Urinary bladder (tissue), 4 donors: Measurements from ENCODE around the gene GIMAP7. TPM values are rescaled to one million over a fixed set of nuclear protein-coding genes. Genes with fewer than 3 reads are reported as not detected.
"Not testable (repeated sequence)": the region's sequence is repeated elsewhere in the genome, so short reads cannot be mapped to it uniquely, and the experiment has no call there.

Source experiments
- DNase-seq: peaks from one replicate; pipeline ENCODE4 v3.0.0-alpha.2; 2015; ENCODE audit errors: extremely low spot score
- H3K27ac ChIP-seq: one replicate; pipeline ENCODE4 v1.5.1; 2013; ENCODE audit warnings: low read depth, mild to moderate bottlenecking, moderate library complexity
- H3K36me3 ChIP-seq: one replicate; pipeline ENCODE4 v1.6.1; 2013; ENCODE audit warnings: mild to moderate bottlenecking, moderate library complexity; ENCODE audit not compliant: insufficient read depth
- H3K4me1 ChIP-seq: one replicate; pipeline ENCODE4 v1.6.1; 2013; ENCODE audit warnings: mild to moderate bottlenecking, moderate library complexity; ENCODE audit not compliant: insufficient read depth
- H3K4me3 ChIP-seq: one replicate; pipeline ENCODE4 v1.5.1; 2013; ENCODE audit warnings: low read depth, low read length
- WGBS: extraction: QIAGEN DNeasy Blood & Tissue Kit; methylation state at CpG from one replicate; pipeline ENCODE4 v1.1.7; 2013; 5-methylcytosine and 5-hydroxymethylcytosine counted together
- polyA plus RNA-seq: library from polyadenylated mRNA; stranded (reverse); fragments of 200-250 nt; gene quantifications from one replicate; pipeline ENCODE4 v1.2.3, GENCODE V29; 2013
- total RNA-seq: library from RNA; depleted of rRNA; stranded (reverse); fragments of >200 nt; gene quantifications from one replicate; pipeline ENCODE4 v1.2.3, GENCODE V29; 2014
- donor health status: healthy with polysubstance abuse.
- donor health status: healthy.

GIMAP7 gene
- total and polyA plus RNA-seq, 2 donors, result 16.2 to 33.2 TPM

GRCh38 chr7:150484071-150484470, 30.6 kb upstream of the GIMAP7 start:
- DNase-seq, H3K4me3 ChIP-seq, H3K36me3 ChIP-seq, H3K27ac ChIP-seq, H3K4me1 ChIP-seq: not testable (repeated sequence)
- WGBS, result 49% methylated on average over 3 of the region's 3 CpGs

DNA sequence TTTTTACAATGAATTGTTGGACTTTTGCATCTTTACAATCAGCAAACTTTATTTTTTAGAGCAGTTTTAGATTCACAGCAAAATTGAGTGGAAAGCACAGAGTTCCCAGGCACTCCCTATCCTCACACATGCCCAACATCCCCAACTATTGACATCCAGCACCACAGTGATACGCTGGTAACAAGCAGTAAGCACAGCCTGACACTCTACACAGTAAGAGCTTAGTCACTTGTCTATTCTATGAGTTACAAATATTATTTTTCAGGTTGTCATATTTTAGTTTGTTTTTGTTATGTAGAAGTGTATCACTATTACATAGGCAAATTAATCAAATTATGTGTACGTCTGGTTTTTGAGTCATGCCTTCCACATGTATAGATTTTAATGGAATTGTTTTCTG, 27.0 kb upstream of the GIMAP7 start:
- DNase-seq, result no peak
- H3K27ac ChIP-seq, result no peak overlapping the region
- WGBS, result 79% methylated on average over 2 of the region's 2 CpGs
- no peak overlapping the region for H3K4me3 ChIP-seq
- H3K4me1 ChIP-seq, result no peaks in the 10 kb centered on the region
- no peaks in the 10 kb centered on the region for H3K36me3 ChIP-seq

- 93% methylated on average over 1 of the region's 1 CpG for WGBS
- Histone ChIP-seq H3K36me3 (no peaks in the 10 kb centered on the region), H3K4me1 (no peaks in the 10 kb centered on the region), H3K27ac (no peak overlapping the region), H3K4me3 (no peak overlapping the region)
- no peak for DNase-seq
Measured at GRCh38 chr7:150489782-150490181, 24.9 kb upstream of the GIMAP7 start.

DNA sequence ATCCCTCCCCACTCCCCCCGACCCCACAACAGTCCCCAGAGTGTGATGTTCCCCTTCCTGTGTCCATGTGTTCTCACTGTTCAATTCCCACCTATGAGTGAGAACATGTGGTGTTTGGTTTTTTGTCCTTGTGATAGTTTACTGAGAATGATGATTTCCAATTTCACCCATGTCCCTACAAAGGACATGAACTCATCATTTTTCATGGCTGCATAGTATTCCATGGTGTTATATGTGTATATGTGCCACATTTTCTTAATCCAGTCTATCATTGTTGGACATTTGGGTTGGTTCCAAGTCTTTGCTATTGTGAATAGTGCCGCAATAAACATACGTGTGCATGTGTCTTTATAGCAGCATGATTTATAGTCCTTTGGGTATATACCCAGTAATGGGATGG, 21.2 kb upstream of the GIMAP7 start:
- 72% methylated on average over 2 of the region's 3 CpGs for WGBS
- not testable (repeated sequence) for H3K27ac ChIP-seq, H3K4me1 ChIP-seq, H3K36me3 ChIP-seq, DNase-seq, H3K4me3 ChIP-seq

GRCh38 chr7:150502519-150502918, 12.2 kb upstream of the GIMAP7 start:
- peak overlapping the region; percentile 38 for H3K27ac ChIP-seq
- H3K4me3 ChIP-seq, result no peak overlapping the region
- H3K4me1 ChIP-seq, result no peaks in the 10 kb centered on the region
- H3K36me3 ChIP-seq, result no peaks in the 10 kb centered on the region
- DNase-seq, result no peak

GRCh38 chr7:150503155-150503554, 11.5 kb upstream of the GIMAP7 start:
- DNase-seq, result no peak
- Histone ChIP-seq H3K4me3 (no peak overlapping the region), H3K36me3 (no peaks in the 10 kb centered on the region), H3K27ac (no peak overlapping the region), H3K4me1 (no peaks in the 10 kb centered on the region)
- 73% methylated on average over 4 of the region's 4 CpGs for WGBS

DNA sequence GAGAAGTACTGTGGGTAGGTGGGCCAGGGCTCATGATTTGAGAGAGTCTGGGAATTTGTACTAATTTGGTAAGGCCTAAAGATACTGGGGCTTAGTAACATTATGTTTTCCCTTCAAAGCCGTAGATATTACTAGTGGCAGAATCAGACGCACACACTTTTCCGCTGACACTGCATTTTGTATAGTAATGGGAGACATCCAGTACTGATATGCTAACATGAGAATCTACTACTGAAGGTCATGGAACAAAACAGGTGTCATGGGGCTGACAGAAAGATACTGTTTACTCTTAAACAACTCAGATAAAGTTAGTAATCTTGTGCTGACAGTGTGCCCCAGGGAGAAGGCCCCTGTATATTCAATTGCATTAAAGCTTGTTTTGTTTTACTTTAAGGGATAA, 11.1 kb upstream of the GIMAP7 start:
- 63% methylated on average over 3 of the region's 3 CpGs for WGBS
- Histone ChIP-seq H3K4me1 (no peaks in the 10 kb centered on the region), H3K4me3 (no peak overlapping the region), H3K27ac (no peak overlapping the region), H3K36me3 (no peaks in the 10 kb centered on the region)
- DNase-seq, result no peak

- no peak overlapping the region for H3K4me3 ChIP-seq
- no peak for DNase-seq
- H3K36me3 ChIP-seq, result no peaks in the 10 kb centered on the region
- no peaks in the 10 kb centered on the region for H3K4me1 ChIP-seq
- no peak overlapping the region for H3K27ac ChIP-seq
- 79% methylated on average over 4 of the region's 4 CpGs for WGBS
Measured at GRCh38 chr7:150507947-150508602, 6.6 kb upstream of the GIMAP7 start.

GRCh38 chr7:150511048-150511447, 3.6 kb upstream of the GIMAP7 start:
- Histone ChIP-seq H3K4me3 (no peak overlapping the region), H3K4me1 (no peaks in the 10 kb centered on the region), H3K36me3 (no peaks in the 10 kb centered on the region), H3K27ac (no peak overlapping the region)
- 71% methylated on average over 2 of the region's 2 CpGs for WGBS
- DNase-seq, result no peak

DNA sequence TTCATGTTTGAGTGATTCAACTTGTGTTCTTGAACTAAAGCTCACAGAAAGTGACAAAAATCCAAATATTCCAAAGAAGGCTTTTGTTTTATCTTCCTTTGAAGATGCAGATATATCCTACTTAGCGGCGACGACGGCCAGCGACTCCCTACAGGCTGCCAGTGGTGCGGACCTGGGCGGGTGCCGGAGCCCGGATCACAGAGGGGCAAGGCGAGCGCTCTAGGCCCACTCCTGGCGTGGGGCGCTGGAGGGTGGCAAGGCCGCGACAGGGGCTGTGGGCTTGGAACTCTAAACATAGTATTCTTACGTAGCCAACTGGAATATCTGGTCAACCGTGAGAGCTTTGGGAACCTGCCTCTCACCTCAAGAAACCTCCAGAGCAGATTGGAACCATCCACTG, 914 bp upstream of the GIMAP7 start:
- 94% methylated on average over 17 of the region's 17 CpGs for WGBS
- H3K36me3 ChIP-seq, result no peaks in the 10 kb centered on the region
- no peak for DNase-seq
- no peak overlapping the region for H3K27ac ChIP-seq
- no peak overlapping the region for H3K4me3 ChIP-seq
- H3K4me1 ChIP-seq, result no peaks in the 10 kb centered on the region

DNA sequence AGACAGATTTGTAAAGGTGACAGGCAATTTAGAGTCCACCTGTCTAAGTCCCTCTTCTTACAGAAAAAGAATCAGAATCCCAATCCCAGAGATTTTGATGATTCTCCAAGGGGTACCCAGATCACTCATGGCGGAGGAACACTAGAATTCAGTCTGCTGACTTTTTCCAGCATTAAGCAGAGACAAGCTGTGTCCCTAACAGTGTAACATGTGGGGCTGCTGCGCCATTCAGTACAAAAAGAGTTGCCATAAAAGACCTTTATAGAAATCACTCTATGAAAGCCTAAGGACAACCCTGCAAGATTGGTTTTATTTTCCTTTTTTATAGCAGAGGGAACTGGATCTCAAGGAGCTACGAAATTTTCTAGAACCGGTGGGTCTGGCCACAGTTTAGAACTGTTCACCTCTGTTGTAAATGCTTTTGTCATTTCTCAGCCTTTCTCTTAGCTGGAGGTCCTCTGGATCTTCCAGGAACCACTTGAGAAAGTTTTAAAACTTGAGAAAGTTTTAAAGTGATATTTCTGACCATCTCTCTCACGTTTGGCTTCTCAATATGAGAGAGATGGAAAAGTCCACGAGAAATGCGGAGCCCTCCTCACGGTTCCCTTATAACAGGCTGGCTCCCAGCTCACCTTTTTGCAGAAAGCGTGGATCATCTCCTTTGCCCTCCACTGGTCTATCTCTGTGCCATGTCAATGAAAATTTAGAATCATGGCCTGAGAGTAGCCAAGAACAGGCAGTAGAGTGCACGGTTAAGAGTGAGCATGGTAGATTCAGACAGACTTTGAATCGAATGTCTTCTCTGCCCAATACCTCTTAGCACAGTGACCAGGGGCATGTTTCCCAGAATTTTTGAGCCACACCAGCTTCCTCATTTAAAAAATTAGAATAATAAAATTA, 826 bp downstream of the GIMAP7 start:
- no peaks in the 10 kb centered on the region for H3K36me3 ChIP-seq
- H3K4me1 ChIP-seq, result no peaks in the 10 kb centered on the region
- 69% methylated on average over 11 of the region's 11 CpGs for WGBS
- no peak overlapping the region for H3K27ac ChIP-seq
- H3K4me3 ChIP-seq, result peak overlapping the region; percentile 39
- DNase-seq, result no peak

DNA sequence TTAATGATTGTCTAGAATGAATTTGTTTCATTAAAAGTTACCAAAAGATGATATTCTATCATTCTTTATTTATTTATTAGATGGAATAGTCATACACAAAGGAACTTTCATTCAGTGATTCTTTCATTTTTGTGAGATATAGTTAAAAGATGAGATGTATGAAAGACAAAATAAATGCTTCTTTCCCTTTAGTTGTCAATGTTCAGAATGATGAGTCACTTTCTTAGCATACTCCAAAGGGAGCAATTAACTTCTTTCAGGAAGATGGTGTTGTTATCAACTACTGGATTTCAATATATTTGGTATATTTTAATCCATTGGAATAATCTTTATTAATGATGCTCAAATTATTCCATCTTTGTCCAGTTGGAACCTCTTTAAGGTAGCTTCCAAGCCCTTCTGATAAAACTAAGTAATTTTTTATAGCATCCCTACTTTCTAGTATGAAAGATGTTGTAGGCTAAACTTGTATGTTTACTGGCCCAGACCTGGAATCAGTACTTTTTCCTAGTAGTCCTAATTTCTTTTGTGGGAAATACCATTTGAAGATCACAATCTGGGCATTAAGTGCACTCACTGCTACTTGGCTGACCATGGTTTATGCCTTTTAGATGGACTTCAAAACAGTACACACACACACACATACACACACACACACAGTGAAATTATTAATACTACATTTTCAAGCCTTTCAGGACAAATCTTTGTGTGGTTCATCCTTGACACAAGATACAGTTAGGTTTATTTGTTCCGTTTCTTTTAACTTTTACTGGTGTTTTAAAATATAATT, 2.5 kb downstream of the GIMAP7 start:
- Histone ChIP-seq H3K4me3 (peak overlapping the region; percentile 31), H3K4me1 (no peaks in the 10 kb centered on the region), H3K36me3 (no peaks in the 10 kb centered on the region), H3K27ac (no peak overlapping the region)
- WGBS, result 74% methylated on average over 1 of the region's 1 CpG
- no peak for DNase-seq

DNA sequence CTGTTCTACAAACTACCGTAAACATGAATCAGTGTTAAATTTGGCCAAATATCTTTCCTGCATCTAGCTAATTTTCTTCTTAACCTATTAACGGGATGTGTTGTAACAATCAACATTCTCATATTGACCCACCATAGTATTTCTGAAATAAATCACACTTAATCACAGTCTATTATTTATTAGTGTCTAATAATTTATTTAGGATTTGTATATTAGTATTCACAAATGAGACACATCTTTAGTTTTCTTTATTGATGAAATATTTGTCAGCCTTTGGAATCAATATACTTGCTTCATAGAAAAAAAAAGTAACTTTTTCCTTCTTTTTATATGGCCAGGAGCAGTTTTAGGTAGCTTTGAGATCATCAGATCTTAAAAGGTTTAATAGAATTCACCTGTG, 4.6 kb downstream of the GIMAP7 start:
- Histone ChIP-seq H3K27ac (no peak overlapping the region), H3K4me1 (no peaks in the 10 kb centered on the region), H3K36me3 (no peaks in the 10 kb centered on the region), H3K4me3 (no peak overlapping the region)
- WGBS, result 66% methylated on average over 2 of the region's 2 CpGs
- no peak for DNase-seq

DNA sequence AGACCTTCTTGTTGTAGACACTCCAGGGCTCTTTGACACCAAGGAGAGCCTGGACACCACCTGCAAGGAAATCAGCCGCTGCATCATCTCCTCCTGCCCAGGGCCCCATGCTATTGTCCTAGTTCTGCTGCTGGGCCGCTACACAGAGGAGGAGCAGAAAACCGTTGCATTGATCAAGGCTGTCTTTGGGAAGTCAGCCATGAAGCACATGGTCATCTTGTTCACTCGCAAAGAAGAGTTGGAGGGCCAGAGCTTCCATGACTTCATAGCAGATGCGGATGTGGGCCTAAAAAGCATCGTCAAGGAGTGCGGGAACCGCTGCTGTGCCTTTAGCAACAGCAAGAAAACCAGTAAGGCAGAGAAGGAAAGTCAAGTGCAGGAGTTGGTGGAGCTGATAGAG, 5.5 kb downstream of the GIMAP7 start:
- no peaks in the 10 kb centered on the region for H3K36me3 ChIP-seq
- no peak overlapping the region for H3K27ac ChIP-seq
- H3K4me1 ChIP-seq, result no peaks in the 10 kb centered on the region
- no peak overlapping the region for H3K4me3 ChIP-seq
- WGBS, result 83% methylated on average over 8 of the region's 8 CpGs
- DNase-seq, result no peak
